OCI-LY1 (cell line): Measurements from ENCODE around the gene RUVBL1.

Experiments used
- CTCF ChIP-seq: fragments of 200-600 bp; sonication (generic), shearing (Covaris generic); IDR thresholded peaks from 2 replicates; pipeline ENCODE4 v1.5.1; 2017; ENCODE audit warnings: mild to moderate bottlenecking, antibody characterized with exemption, low read length, moderate library complexity, mixed read lengths
- EZH2 ChIP-seq: fragments of 200-600 bp; sonication (generic), shearing (Covaris generic); IDR thresholded peaks from 2 replicates; pipeline ENCODE4 v1.8.0; 2017; ENCODE audit warnings: borderline replicate concordance, mixed run types, mild to moderate bottlenecking, antibody characterized with exemption, low read length, moderate library complexity, mixed read lengths

GRCh38 chr3:128155616-128156360, 32.2 kb upstream of the RUVBL1 start:
- no peak for TF ChIP-seq CTCF
- TF ChIP-seq EZH2: no peak
